GM18867 (cell line): Measurements from ENCODE around the gene DNAJB9.
"Not testable (repeated sequence)": the region's sequence is repeated elsewhere in the genome, so short reads cannot be mapped to it uniquely, and the experiment has no call there.

Source experiments
- ATAC-seq: cut with Tn5 transposase; IDR thresholded peaks from one replicate; pipeline ENCODE4 v1.9.1; 2021; ENCODE audit warnings: mild to moderate bottlenecking, moderate library complexity; ENCODE audit not compliant: unreplicated experiment

Gene DNAJB9

GRCh38 chr7:108569381-108570145 is at the start of gene DNAJB9, which contains the start of gene THAP5:
TSS of gene DNAJB9 (plus strand) at chr7:108569874. CDS start at chr7:108571727, 1,853 bp downstream.
TSS of gene THAP5 (minus strand) at chr7:108569706. CDS start at chr7:108569569, 137 bp downstream.
- ATAC-seq, result peak; percentile 92

- no peak for ATAC-seq
Observed at GRCh38 chr7:108522780-108523179, 46.9 kb upstream of the DNAJB9 start.

GRCh38 chr7:108525327-108525984 is 44.2 kb upstream of the DNAJB9 start:
- ATAC-seq, result peak; percentile 43

DNA sequence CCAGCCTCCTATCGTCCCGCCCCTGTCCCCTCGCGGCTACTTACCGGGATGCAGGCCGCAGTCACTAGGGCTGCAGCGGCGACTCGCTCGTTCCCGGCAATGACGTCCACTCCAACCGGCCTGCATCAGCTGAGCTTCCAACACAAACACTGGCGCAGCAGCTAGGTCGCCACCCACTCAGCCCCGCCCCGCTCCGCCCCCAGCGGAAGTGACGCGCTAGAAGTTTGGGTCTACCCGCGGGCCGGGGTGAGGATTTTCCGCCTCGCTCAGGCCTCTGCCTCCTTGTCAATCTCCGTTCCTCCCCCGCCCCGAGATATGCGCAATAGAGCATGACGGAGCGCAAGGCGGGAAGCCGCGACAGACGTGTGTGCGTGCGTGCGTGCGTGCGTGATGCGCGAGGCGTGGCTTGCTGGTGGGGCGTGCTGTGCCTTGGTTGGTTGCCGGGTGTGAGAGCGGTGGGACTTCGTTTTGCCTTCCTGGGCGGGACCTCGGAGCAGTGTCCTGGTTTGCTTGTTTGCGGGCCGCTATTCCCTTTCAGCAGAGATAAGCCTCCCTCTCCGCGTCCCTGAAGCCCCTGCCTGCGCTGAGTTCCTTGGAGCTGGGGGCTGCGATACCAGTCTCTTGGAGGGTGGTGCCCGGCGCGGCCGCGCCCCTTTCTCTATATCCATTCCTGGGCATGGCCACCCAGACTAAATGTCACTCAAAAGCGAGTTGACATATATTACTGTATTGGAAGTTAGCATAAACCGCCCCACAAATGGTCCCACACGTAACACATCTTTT is 43.5 kb upstream of the DNAJB9 start, which contains the start of gene PNPLA8:
PNPLA8 (minus strand) TSS at position 151 of the 783 bp plus-strand sequence. CDS start 10,644 bp downstream, outside the sequence.
- ATAC-seq, result peak; percentile 92

- ATAC-seq, result no peak
Observed at GRCh38 chr7:108526768-108527017, 43.0 kb upstream of the DNAJB9 start.

DNA sequence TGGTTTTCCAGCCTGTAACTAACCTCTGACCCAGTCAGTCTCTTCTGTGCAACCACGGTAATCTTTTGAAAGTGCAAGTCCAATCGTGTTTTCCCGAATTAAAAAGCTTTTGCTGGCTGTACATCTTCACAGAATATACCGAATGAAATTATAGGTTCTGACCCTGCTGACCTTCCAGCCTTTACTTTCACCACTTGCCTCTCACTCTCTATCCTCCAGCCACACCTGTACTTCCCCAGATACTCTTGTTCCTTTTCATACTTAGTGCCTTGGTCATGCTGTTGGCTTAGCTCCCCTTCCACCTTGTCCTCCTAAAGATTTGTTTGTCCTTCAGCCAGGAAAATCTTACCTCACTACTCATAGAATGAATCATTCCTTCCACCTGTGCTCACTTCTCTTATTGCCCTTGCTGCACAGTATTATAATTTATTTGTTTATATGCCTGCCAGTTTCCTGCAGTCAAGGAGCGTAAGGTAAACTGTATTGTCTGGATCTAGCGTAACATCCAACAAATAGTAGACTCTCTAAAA is 41.4 kb upstream of the DNAJB9 start:
- ATAC-seq, result no peak

DNA sequence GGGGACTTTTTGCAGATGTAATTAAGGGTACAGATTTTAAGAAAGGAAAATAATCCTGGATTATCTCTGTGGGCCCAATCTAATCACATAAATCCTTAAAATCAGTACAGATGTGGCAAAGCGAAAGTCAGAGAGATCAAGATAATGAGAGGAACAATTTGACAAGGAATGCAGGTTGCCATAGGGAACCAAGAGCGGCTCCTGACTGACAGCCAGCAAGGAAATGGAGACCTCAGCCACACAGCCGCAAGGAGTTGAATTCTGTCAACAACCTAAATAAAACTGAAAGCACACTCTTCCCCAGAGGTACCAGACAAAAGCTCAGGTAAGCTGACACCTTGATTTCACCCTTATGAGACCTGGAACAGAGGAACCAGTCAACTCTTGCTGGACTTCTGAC is 40.3 kb upstream of the DNAJB9 start:
- ATAC-seq, result no peak

DNA sequence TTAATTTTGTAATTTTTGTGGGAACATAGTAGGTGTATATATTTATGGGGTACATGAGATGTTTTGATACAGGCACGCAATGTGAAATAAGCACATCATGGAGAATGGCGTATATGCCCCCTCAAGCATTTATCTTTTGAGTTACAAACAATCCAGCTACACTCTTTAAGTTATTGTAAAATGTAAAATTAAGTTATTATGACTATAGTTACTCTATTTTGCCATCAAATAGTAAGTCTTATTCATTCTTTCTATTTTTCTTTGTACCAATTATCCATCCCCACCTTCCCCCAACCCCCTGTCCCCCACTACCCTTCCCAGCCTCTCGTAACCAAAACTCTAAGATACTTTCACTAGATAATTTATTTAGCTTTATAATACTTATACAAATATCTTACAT is 36.0 kb upstream of the DNAJB9 start:
- no peak for ATAC-seq

DNA sequence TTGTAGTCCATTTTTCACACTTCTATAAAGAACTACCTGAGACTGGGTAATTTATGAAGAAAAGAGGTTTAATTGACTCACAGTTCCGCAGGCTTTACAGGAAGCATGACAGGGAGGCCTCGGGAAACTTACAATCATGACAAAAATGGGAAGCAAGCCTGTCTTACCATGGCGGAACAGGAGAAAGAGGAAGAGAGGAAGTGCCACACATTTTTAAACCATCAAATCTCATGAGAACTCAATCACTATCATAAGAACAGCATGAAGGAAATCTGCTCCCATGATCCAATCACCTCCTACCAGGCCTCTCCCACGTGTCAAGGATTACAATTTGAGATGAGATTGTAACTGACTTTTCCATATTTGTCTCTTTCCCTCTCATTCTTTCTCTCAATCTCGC is 34.4 kb upstream of the DNAJB9 start:
- no peak for ATAC-seq

DNA sequence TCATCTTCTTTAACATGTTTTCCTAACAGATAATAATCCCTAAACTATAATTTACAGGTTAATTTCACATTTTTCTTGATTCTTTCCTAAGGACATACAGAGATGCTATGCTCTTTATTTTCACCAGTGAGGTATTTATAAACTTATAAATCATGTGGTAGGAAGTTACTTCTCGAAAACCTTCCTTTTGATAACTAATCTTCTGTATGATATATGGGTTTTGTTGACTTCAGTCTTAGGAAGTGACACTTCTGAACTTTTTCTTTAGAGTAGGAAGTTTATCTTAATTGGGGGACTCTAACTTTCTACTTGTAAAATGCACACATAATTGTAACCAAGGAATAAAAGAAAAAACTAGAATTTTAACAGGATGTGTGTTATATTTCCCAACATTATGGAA is 33.9 kb upstream of the DNAJB9 start:
- no peak for ATAC-seq

DNA sequence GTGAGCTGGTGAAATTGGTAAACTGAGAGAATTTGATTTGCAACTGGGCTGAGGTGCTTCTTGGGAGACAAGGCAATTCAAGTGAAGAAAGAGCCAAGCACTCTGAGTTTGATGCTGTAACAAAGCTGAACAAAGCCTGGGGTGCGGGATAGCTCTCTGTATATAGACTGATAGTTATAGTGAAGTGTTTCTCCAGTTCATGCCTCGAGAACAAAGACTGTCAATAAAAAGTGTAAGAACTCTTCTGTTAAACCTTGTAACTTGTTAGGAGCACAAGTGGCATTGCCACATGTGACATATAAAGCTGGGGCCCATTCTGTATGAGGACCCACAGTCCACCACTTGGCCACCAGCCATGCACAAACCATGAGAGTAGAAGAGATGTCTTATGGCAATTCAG is 32.4 kb upstream of the DNAJB9 start:
- no peak for ATAC-seq

DNA sequence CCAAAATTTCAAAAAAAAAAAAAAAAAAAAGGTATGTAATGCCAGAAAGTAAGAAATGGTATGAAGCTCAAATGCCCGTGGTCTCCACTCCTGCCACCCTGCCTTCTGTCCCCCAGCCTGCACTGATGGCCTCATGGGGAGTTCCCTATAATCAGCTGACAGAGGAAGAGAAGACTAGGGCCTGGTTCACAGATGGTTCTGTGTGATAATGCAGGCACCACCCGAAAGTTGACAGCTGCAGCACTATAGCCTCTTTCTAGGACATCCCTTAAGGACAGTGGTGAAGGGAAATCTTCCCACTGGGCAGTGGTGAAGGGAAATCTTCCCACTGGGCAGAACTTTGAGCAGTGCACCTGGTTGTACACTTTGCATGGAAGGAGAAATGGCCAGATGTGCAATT is 31.4 kb upstream of the DNAJB9 start:
- not testable (repeated sequence) for ATAC-seq

- not testable (repeated sequence) for ATAC-seq
Observed at GRCh38 chr7:108538685-108539084, 31.0 kb upstream of the DNAJB9 start.

- no peak for ATAC-seq
Observed at GRCh38 chr7:108541478-108541877, 28.2 kb upstream of the DNAJB9 start.

- not testable (repeated sequence) for ATAC-seq
Observed at GRCh38 chr7:108548141-108548896, 21.4 kb upstream of the DNAJB9 start.

DNA sequence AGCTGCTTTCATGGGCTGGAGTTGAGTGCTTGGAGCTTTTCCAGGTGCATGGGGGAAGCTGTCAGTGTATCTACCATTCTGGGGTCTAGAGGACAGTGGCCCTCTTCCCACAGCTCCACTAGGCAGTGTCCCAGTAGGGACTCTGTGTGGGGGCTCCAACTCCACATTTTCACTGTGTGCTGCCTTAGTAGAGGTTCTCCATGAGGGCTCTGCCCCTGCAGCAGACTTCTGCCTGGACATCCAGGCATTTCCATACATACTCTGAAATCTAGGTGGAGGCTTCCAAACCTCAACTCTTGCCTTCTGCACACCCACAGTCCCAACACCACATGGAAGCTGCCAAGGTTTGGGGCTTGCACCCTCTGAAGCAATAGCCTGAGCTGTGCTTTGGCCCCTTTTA is 13.0 kb upstream of the DNAJB9 start:
- not testable (repeated sequence) for ATAC-seq

DNA sequence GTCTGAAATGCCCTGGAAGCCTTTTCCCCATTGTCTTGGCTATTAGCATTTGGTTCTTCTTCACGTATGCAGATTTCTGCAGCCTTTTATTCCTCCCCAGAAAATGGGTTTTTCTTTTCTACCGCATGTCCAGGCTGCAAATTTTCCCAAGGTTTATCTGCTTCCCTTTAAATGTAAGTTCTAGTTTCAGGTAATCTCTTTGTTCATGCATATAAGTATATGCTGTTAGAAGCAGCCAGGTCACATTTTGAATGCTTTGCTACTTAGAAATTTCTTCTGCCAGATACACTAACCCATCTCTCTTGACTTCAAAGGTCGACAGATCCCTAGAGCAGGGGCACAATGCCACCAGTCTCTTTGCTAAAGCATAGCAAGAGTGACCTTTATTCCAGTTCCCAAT is 12.5 kb upstream of the DNAJB9 start:
- no peak for ATAC-seq

- ATAC-seq, result no peak
Observed at GRCh38 chr7:108557617-108558016, 12.1 kb upstream of the DNAJB9 start.

- no peak for ATAC-seq
Observed at GRCh38 chr7:108559253-108559652, 10.4 kb upstream of the DNAJB9 start.

DNA sequence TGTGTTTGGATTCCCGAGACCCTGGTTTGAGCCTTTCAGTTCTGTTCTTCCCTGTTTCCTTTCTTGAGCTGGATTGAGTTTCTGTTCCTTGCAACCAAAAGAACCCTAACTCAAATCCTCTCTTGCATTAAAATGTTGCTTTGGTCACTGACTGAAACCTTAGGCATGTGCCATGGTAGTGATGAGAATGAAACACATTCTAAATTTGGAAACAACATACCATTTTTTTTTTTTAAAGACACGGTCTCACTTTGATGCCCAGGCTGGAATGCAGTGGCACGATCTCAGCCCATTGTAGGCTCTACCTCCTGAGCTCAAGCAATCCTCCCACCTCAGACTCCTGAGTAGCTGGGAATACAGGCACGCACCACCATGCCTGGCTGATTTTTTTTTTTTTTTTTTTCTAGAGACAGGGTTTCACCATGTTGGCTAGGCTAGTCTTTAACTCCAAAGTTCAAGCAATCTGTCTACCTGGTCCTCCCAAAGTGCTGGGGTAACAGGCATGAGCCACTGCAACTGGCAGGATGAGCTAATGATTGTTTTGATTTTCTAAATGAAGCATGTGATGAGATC is 8.5 kb upstream of the DNAJB9 start:
- ATAC-seq, result no peak
